Sigmoid colon (tissue), 7 donors: ENCODE results near the gene GPC1. TPM values are rescaled to one million over a fixed set of nuclear protein-coding genes. Genes with fewer than 3 reads are reported as not detected.

Source experiments
- DNase-seq: peaks from one replicate; pipeline ENCODE4 v3.0.0-alpha.2; 2019
- H3K27ac ChIP-seq, 4 donors: fragments of 200-600 bp; sonication (generic); one replicate each; pipeline ENCODE4 v1.5.1; 2016 to 2019; ENCODE audit warnings: mild to moderate bottlenecking in 1 of 4
- H3K27me3 ChIP-seq, 3 donors: fragments of 200-600 bp; sonication (generic); one replicate each; pipeline ENCODE4 v1.5.1; 2019; ENCODE audit warnings: mild to moderate bottlenecking in 1 of 3
- H3K36me3 ChIP-seq, 4 donors: fragments of 200-600 bp; sonication (generic); one replicate each; pipeline ENCODE4 v1.5.1; 2016 to 2019
- H3K4me1 ChIP-seq, 4 donors: fragments of 200-600 bp; sonication (generic); one replicate each; pipeline ENCODE4 v1.5.1; 2017 to 2019
- H3K4me3 ChIP-seq, 4 donors: fragments of 200-600 bp; sonication (generic); one replicate each; pipeline ENCODE4 v1.5.1; 2017 to 2019; ENCODE audit warnings: mild to moderate bottlenecking in 2 of 4, moderate library complexity in 1 of 4
- H3K9me3 ChIP-seq, 4 donors: fragments of 200-600 bp in 3 of 4; sonication (generic) in 3 of 4; one replicate each; pipeline versions ENCODE4 v1.5.1 to v1.6.1; 2013 to 2019
- EP300 ChIP-seq, 4 donors: sonication (generic); formaldehyde crosslinking; IDR thresholded peaks; one replicate each; pipeline ENCODE4 v1.6.1; 2017; ENCODE audit warnings: antibody characterized with exemption in 4 of 4
- POLR2A ChIP-seq, 2 donors: fragments of 450-650 bp; IDR thresholded peaks; one replicate each; pipeline ENCODE4 v1.6.1; 2016; ENCODE audit warnings: antibody characterized with exemption in 2 of 2, mild to moderate bottlenecking in 2 of 2, moderate library complexity in 2 of 2
- POLR2AphosphoS5 ChIP-seq, 4 donors: sonication (generic); formaldehyde crosslinking; IDR thresholded peaks; one replicate each; pipeline ENCODE4 v1.6.1; 2017; ENCODE audit warnings: antibody characterized with exemption in 4 of 4
- WGBS, 2 donors: extraction: QIAGEN DNeasy Blood & Tissue Kit; methylation state at CpG; one replicate each; pipeline ENCODE4 v1.1.7; 2013; 5-methylcytosine and 5-hydroxymethylcytosine counted together
- intact Hi-C: fragments of 100-400 bp; cut with DNase I; formaldehyde crosslinking; loops from one replicate; pipeline ENCODE4 v1.15.1; 2023
- polyA plus RNA-seq, 3 donors: library from polyadenylated mRNA; stranded (reverse); fragments of 200-250 nt; gene quantifications; one replicate each; pipeline ENCODE4 v1.2.3, GENCODE V29; 2013
- total RNA-seq, 4 donors: library from RNA; depleted of rRNA; stranded (reverse); fragments of >200 nt; gene quantifications; one replicate each; pipeline ENCODE4 v1.1.0, GENCODE V29; 2016
- TF ChIP-seq, protein P1 (sequence below), 4 experiments: fragments of 450-650 bp in 3 of 4; fragments of 200-600 bp in 1 of 4; IDR thresholded peaks; one replicate each; pipeline ENCODE4 v1.5.1; 2016 to 2019; ENCODE audit warnings: antibody characterized with exemption in 4 of 4, mild to moderate bottlenecking in 3 of 4, moderate library complexity in 2 of 4
- donor health status: healthy with polysubstance abuse.
- donor health status: Bipolar disorder and iron deficiency.
- donor health status: healthy.

GPC1 gene
- total and polyA plus RNA-seq, 7 donors, result 3.0 to 30.7 (median 15.8) TPM

DNA sequence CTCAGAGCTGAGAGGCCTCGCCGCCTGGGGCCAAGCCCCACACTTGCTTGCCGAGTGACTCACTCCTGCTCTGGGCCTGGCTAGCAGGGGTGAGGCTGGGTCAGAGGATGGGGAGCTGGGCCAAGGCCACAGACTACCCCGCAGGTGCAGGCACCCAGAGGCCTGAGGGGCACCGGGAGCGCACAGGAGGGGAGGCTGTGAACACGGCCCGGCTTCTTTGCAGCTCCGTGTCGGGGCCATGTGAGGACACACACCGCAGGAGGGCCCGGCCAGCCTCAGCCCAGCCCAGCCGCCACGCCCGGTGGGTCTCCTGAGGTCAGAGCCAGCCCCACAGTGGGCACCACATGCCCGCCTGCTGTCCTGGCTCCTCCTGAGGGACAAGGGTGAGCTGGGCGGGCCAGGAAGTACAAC is 8.4 kb downstream of the GPC1 start:
- 89 to 93% methylated on average over 17 of the region's 17 CpGs for WGBS, 2 donors
- Histone ChIP-seq H3K9me3 (no peaks in the 10 kb centered on the region), H3K27me3 (no peaks in the 10 kb centered on the region), H3K36me3 (peaks cover 0 to 9% (median 0%) of the 10 kb centered on the region in 4 donors), H3K4me3 (no peak overlapping the region), H3K27ac (no peak overlapping the region), H3K4me1 (peaks cover 0 to 9% (median 4%) of the 10 kb centered on the region in 4 donors)
- no peak for DNase-seq
- no peak for TF ChIP-seq POLR2AphosphoS5 (IDR thresholded peaks at IDR 0.05)
- intact Hi-C loops, result no loop called here

DNA sequence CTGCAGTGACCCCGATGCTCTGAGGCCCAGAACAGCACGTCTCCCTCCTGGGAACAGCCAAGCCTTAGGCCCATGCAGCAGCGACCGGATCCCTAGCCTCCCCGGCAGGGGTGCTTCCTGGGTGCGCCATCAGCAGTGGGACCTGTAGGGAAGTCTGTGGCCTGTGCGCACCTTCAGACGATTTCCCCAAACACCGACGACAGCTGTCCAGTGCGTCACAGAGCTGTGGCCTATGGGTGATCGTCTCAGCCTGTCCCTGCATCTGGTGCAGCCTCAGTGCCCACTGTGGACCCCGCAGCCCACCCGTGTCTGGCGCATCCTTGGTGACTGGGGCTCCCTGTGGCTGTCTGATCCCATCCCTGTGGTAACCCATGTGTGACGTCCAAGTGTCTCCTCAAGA is 9.0 kb downstream of the GPC1 start:
- H3K9me3 ChIP-seq, result no peaks in the 10 kb centered on the region
- peaks cover 0 to 8% (median 2%) of the 10 kb centered on the region in 4 donors for H3K4me1 ChIP-seq
- no peaks in the 10 kb centered on the region for H3K27me3 ChIP-seq
- no peak for DNase-seq
- H3K4me3 ChIP-seq, result no peak overlapping the region
- intact Hi-C loops, result no loop called here
- H3K27ac ChIP-seq, result no peak overlapping the region
- TF ChIP-seq POLR2AphosphoS5 (IDR thresholded peaks at IDR 0.05) (no peak), POLR2A (IDR thresholded peaks at IDR 0.05) (no peak), EP300 (IDR thresholded peaks at IDR 0.05) (no peak)
- TF ChIP-seq, protein P1, sequence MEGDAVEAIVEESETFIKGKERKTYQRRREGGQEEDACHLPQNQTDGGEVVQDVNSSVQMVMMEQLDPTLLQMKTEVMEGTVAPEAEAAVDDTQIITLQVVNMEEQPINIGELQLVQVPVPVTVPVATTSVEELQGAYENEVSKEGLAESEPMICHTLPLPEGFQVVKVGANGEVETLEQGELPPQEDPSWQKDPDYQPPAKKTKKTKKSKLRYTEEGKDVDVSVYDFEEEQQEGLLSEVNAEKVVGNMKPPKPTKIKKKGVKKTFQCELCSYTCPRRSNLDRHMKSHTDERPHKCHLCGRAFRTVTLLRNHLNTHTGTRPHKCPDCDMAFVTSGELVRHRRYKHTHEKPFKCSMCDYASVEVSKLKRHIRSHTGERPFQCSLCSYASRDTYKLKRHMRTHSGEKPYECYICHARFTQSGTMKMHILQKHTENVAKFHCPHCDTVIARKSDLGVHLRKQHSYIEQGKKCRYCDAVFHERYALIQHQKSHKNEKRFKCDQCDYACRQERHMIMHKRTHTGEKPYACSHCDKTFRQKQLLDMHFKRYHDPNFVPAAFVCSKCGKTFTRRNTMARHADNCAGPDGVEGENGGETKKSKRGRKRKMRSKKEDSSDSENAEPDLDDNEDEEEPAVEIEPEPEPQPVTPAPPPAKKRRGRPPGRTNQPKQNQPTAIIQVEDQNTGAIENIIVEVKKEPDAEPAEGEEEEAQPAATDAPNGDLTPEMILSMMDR (IDR thresholded peaks at IDR 0.05), result no peak
- 92 to 95% methylated on average over 16 of the region's 16 CpGs for WGBS, 2 donors
- H3K36me3 ChIP-seq, result peaks cover 0 to 9% (median 0%) of the 10 kb centered on the region in 4 donors

DNA sequence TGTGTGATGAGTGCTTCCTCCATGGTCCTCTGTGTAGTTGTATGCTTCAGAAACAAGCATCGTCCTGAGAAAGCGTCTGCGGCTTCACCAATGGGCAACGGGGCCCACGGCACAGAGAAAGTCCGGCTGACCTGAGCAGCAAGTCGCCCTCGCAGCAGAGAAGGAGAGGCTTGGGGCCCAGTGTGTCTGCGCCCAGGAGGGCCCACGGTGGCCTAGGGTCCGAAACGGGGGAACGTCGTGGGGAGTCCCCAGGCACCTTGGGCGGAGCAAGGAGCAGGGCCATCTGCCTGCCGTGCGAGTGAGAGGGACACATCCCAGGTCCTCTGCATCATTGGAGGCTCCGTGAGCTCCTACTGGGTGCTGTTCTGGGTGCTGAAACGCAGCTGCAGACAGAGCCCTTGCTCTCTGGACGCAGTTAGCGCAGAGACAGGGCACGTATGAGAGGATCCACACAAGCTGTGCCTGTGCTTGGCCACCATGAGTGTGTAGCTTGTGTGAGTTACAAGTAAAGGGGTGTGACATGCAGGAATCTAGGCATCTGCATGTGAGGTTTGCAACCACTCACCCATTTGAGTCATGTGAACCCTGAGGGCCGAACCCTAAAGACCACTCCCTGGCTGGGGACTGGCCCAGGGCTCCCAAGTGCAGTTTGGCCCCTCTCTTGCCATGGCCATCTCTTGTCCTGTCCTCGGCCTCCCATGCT is 10.6 kb downstream of the GPC1 start:
- intact Hi-C loops, result no loop called here
- H3K36me3 ChIP-seq, result peaks cover 0 to 9% (median 0%) of the 10 kb centered on the region in 4 donors
- WGBS, 2 donors, result 81 to 89% methylated on average over 24 of the region's 24 CpGs
- H3K4me1 ChIP-seq, result peaks cover 0 to 20% (median 9%) of the 10 kb centered on the region in 4 donors
- no peaks in the 10 kb centered on the region for H3K9me3 ChIP-seq
- H3K27me3 ChIP-seq, result no peaks in the 10 kb centered on the region
- no peak overlapping the region for H3K4me3 ChIP-seq
- TF ChIP-seq, protein P1 (IDR thresholded peaks at IDR 0.05), result no peak
- TF ChIP-seq EP300 (IDR thresholded peaks at IDR 0.05) (no peak), POLR2AphosphoS5 (IDR thresholded peaks at IDR 0.05) (no peak), POLR2A (IDR thresholded peaks at IDR 0.05) (no peak)
- no peak for DNase-seq
- H3K27ac ChIP-seq, result no peak overlapping the region

DNA sequence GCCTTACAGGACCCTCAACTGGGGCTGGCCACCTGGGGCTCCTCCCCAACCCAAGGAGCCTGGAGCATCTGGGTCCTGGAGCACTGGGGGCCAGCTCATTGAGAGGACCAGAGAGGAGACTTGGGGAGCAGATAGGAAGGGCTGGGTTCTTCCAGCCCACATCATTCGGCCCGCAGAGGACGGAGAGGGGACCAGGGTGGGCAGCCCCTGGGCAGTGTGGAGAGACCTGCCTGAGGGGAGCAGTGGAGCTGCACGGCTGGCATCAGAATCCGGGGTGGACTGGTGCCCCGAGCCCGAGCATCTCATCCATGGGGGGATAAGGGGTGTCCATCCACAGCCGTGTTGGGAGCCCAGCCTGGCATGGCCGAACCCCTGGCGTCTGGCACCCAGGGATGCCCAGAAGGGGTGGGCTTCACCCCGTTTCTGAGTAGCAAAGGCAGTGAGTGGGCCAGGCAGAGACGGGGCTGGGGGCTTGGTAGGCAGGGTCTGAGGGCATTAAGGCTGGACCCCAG is 11.3 kb downstream of the GPC1 start:
- no peaks in the 10 kb centered on the region for H3K27me3 ChIP-seq
- peaks cover 0 to 26% (median 15%) of the 10 kb centered on the region in 4 donors for H3K4me1 ChIP-seq
- no peak for TF ChIP-seq POLR2A (IDR thresholded peaks at IDR 0.05)
- TF ChIP-seq, protein P1 (IDR thresholded peaks at IDR 0.05), result no peak
- no peak for TF ChIP-seq POLR2AphosphoS5 (IDR thresholded peaks at IDR 0.05)
- TF ChIP-seq EP300 (IDR thresholded peaks at IDR 0.05), result no peak

DNA sequence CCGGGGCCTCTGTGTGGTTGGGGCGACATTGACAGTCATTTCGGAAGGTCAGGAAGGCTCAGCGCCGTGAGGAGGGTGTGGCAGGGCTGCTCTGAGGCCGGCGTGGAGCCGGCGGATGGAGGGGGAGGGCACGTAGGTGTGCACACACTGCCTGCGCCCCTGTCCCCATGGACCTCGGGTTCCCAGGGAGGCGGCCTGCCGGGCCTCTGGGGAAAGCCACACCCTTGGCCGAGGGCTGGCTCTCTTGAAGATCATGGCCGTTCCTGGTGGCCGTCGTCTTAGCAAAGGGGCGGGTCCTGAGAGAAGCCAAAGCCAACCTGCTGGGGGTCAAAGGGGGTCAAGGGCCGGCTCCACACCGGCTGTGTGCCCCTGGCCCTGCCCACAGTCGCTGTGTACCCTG is 11.9 kb downstream of the GPC1 start:
- TF ChIP-seq, protein P1 (IDR thresholded peaks at IDR 0.05), result no peak
- TF ChIP-seq POLR2A (IDR thresholded peaks at IDR 0.05), result no peak
- no peak for TF ChIP-seq EP300 (IDR thresholded peaks at IDR 0.05)
- no peak for TF ChIP-seq POLR2AphosphoS5 (IDR thresholded peaks at IDR 0.05)
- no peak overlapping the region for H3K4me3 ChIP-seq
- H3K27me3 ChIP-seq, result no peaks in the 10 kb centered on the region
- intact Hi-C loops, result no loop called here
- DNase-seq, result no peak
- WGBS, 2 donors, result 21 to 69% methylated on average over 22 of the region's 22 CpGs
- no peak overlapping the region for H3K27ac ChIP-seq
- H3K4me1 ChIP-seq, result peaks cover 0 to 32% (median 21%) of the 10 kb centered on the region in 4 donors
- H3K36me3 ChIP-seq, result peaks cover 0 to 9% (median 0%) of the 10 kb centered on the region in 4 donors
- no peaks in the 10 kb centered on the region for H3K9me3 ChIP-seq

More for the DNA sequence above, 11.3 kb downstream of the GPC1 start:
- Histone ChIP-seq H3K9me3 (no peaks in the 10 kb centered on the region), H3K36me3 (peaks cover 0 to 9% (median 0%) of the 10 kb centered on the region in 4 donors), H3K27ac (no peak overlapping the region), H3K4me3 (no peak overlapping the region)
- intact Hi-C loops, result no loop called here
- DNase-seq, result no peak
- WGBS, 2 donors, result 87 to 91% methylated on average over 12 of the region's 12 CpGs
